ENCODE results near the gene ZCCHC18. TPM values are rescaled to one million over a fixed set of nuclear protein-coding genes. Genes with fewer than 3 reads are reported as not detected.
A peak's percentile ranks its signal among the peaks of the same experiment; 100 is the strongest.

The ZCCHC18 gene
- total and polyA plus RNA-seq, 5 donors from 2014 or later = 1.9 to 4.6 (median 4.3) TPM

GRCh38 chrX:104135677-104136076, 23.4 kb downstream of the ZCCHC18 start:
- H3K36me3 ChIP-seq (ENCODE audit: control insufficient read depth, insufficient read depth, low read length) = peaks cover 2% of the 10 kb centered on the region
- Mint-ChIP-seq H3K4me3 (no peak overlapping the region), H3K27ac (no peak overlapping the region), H3K9me3 (no peaks in the 10 kb centered on the region), H3K36me3 (no peaks in the 10 kb centered on the region), H3K4me1 (peaks cover 0 to 23% (median 17%) of the 10 kb centered on the region in 4 donors), H3K27me3 (no peaks in the 10 kb centered on the region)
- DNase-seq (no peak), ATAC-seq (ENCODE audit: low read depth in 2 of 2) (no peak)
- H3K27ac ChIP-seq (ENCODE audit: insufficient read depth, low read length, poor library complexity, severe bottlenecking) = no peak overlapping the region
- H3K9me3 ChIP-seq (ENCODE audit: control insufficient read depth in 2 of 2, low read length in 2 of 2) = no peaks in the 10 kb centered on the region
- peaks cover 8% of the 10 kb centered on the region for H3K4me1 ChIP-seq (ENCODE audit: control insufficient read depth, insufficient read depth, low read length, poor library complexity, severe bottlenecking)
- H3K4me3 ChIP-seq (ENCODE audit: low read depth, low read length) = no peak overlapping the region
- H3K27me3 ChIP-seq (ENCODE audit: control insufficient read depth, insufficient read depth, low read length) = no peaks in the 10 kb centered on the region

- Mint-ChIP-seq H3K27me3 (no peaks in the 10 kb centered on the region), H3K27ac (no peak overlapping the region)
Observed at GRCh38 chrX:104136241-104137019, 24.1 kb downstream of the ZCCHC18 start.

GRCh38 chrX:104137496-104137895, 25.2 kb downstream of the ZCCHC18 start:
- Mint-ChIP-seq H3K27ac (peak overlapping the region in 1 of 3 donors; percentile 26), H3K27me3 (no peaks in the 10 kb centered on the region), H3K4me3 (no peak overlapping the region), H3K9me3 (no peaks in the 10 kb centered on the region), H3K36me3 (no peaks in the 10 kb centered on the region), H3K4me1 (peaks cover 0 to 30% (median 19%) of the 10 kb centered on the region in 4 donors)
- no peak overlapping the region for H3K4me3 ChIP-seq (ENCODE audit: low read depth, low read length)
- DNase-seq (peak in 1 of 3 donors; percentile 22), ATAC-seq (ENCODE audit: low read depth in 2 of 2) (peak in 1 of 2 donors; percentile 46)
- no peaks in the 10 kb centered on the region for H3K36me3 ChIP-seq (ENCODE audit: control insufficient read depth, insufficient read depth, low read length)
- H3K27me3 ChIP-seq (ENCODE audit: control insufficient read depth, insufficient read depth, low read length) = no peaks in the 10 kb centered on the region
- no peak overlapping the region for H3K27ac ChIP-seq (ENCODE audit: insufficient read depth, low read length, poor library complexity, severe bottlenecking)
- H3K9me3 ChIP-seq (ENCODE audit: control insufficient read depth in 2 of 2, low read length in 2 of 2) = no peaks in the 10 kb centered on the region
- peaks cover 8% of the 10 kb centered on the region for H3K4me1 ChIP-seq (ENCODE audit: control insufficient read depth, insufficient read depth, low read length, poor library complexity, severe bottlenecking)

More at GRCh38 chrX:104136241-104137019, 24.1 kb downstream of the ZCCHC18 start:
- H3K4me3 ChIP-seq (ENCODE audit: low read depth, low read length) = peak overlapping the region; percentile 37
- no peaks in the 10 kb centered on the region for H3K36me3 Mint-ChIP-seq
- H3K9me3 ChIP-seq (ENCODE audit: control insufficient read depth in 2 of 2, low read length in 2 of 2) = no peaks in the 10 kb centered on the region
- no peak overlapping the region for H3K27ac ChIP-seq (ENCODE audit: insufficient read depth, low read length, poor library complexity, severe bottlenecking)
- H3K9me3 Mint-ChIP-seq = no peaks in the 10 kb centered on the region
- H3K36me3 ChIP-seq (ENCODE audit: control insufficient read depth, insufficient read depth, low read length) = no peaks in the 10 kb centered on the region
- H3K4me1 Mint-ChIP-seq = peaks cover 0 to 26% (median 17%) of the 10 kb centered on the region in 4 donors
- peaks cover 8% of the 10 kb centered on the region for H3K4me1 ChIP-seq (ENCODE audit: control insufficient read depth, insufficient read depth, low read length, poor library complexity, severe bottlenecking)
- no peaks in the 10 kb centered on the region for H3K27me3 ChIP-seq (ENCODE audit: control insufficient read depth, insufficient read depth, low read length)
- H3K4me3 Mint-ChIP-seq = no peak overlapping the region
- ATAC-seq (ENCODE audit: low read depth in 2 of 2) (peak; percentile 50 to 59), DNase-seq (peak; percentile 48 to 80 (median 62))

GRCh38 chrX:104141087-104141760, 28.9 kb downstream of the ZCCHC18 start:
- H3K27ac ChIP-seq (ENCODE audit: insufficient read depth, low read length, poor library complexity, severe bottlenecking) = no peak overlapping the region
- peaks cover 1% of the 10 kb centered on the region for H3K4me1 ChIP-seq (ENCODE audit: control insufficient read depth, insufficient read depth, low read length, poor library complexity, severe bottlenecking)
- H3K27me3 ChIP-seq (ENCODE audit: control insufficient read depth, insufficient read depth, low read length) = no peaks in the 10 kb centered on the region
- Mint-ChIP-seq H3K9me3 (no peaks in the 10 kb centered on the region), H3K36me3 (peaks cover 5% of the 10 kb centered on the region), H3K27me3 (no peaks in the 10 kb centered on the region), H3K4me1 (peaks cover 0 to 26% (median 10%) of the 10 kb centered on the region in 4 donors), H3K27ac (peak overlapping the region in 2 of 3 donors; percentile 32 to 74), H3K4me3 (no peak overlapping the region)
- ATAC-seq (ENCODE audit: low read depth in 2 of 2) (no peak), DNase-seq (no peak)
- H3K9me3 ChIP-seq (ENCODE audit: control insufficient read depth in 2 of 2, low read length in 2 of 2) = no peaks in the 10 kb centered on the region
- H3K36me3 ChIP-seq (ENCODE audit: control insufficient read depth, insufficient read depth, low read length) = no peaks in the 10 kb centered on the region
- H3K4me3 ChIP-seq (ENCODE audit: low read depth, low read length) = no peak overlapping the region

GRCh38 chrX:104151037-104151436, 38.7 kb downstream of the ZCCHC18 start:
- ATAC-seq (ENCODE audit: low read depth in 2 of 2) (no peak), DNase-seq (no peak)
- Mint-ChIP-seq H3K27ac (no peak overlapping the region), H3K36me3 (no peaks in the 10 kb centered on the region), H3K9me3 (peaks cover 0 to 2% (median 0%) of the 10 kb centered on the region in 7 donors), H3K4me1 (peaks cover 5 to 21% (median 9%) of the 10 kb centered on the region in 4 donors), H3K4me3 (no peak overlapping the region), H3K27me3 (no peaks in the 10 kb centered on the region)
- Histone ChIP-seq H3K4me1 (ENCODE audit: control insufficient read depth, insufficient read depth, low read length, poor library complexity, severe bottlenecking) (peaks cover 8% of the 10 kb centered on the region), H3K4me3 (ENCODE audit: low read depth, low read length) (no peak overlapping the region), H3K36me3 (ENCODE audit: control insufficient read depth, insufficient read depth, low read length) (no peaks in the 10 kb centered on the region), H3K27me3 (ENCODE audit: control insufficient read depth, insufficient read depth, low read length) (no peaks in the 10 kb centered on the region), H3K9me3 (ENCODE audit: control insufficient read depth in 2 of 2, low read length in 2 of 2) (no peaks in the 10 kb centered on the region), H3K27ac (ENCODE audit: insufficient read depth, low read length, poor library complexity, severe bottlenecking) (no peak overlapping the region)

- Mint-ChIP-seq H3K9me3 (no peaks in the 10 kb centered on the region), H3K36me3 (peaks cover 4% of the 10 kb centered on the region), H3K4me3 (peak within 1 kb of the TSS; percentile 90 to 100 (median 98)), H3K4me1 (peaks cover 7 to 33% (median 11%) of the 10 kb centered on the region in 4 donors), H3K27me3 (no peaks in the 10 kb centered on the region), H3K27ac (peak within 1 kb of the TSS; percentile 98 to 100 (median 100))
- H3K27me3 ChIP-seq (ENCODE audit: control insufficient read depth, insufficient read depth, low read length) = no peaks in the 10 kb centered on the region
- H3K27ac ChIP-seq (ENCODE audit: insufficient read depth, low read length, poor library complexity, severe bottlenecking) = peak within 1 kb of the TSS; percentile 92
- DNase-seq (peak; percentile 67 to 90 (median 81)), ATAC-seq (ENCODE audit: low read depth in 2 of 2) (peak; percentile 84 to 86)
- H3K9me3 ChIP-seq (ENCODE audit: control insufficient read depth in 2 of 2, low read length in 2 of 2) = no peaks in the 10 kb centered on the region
- H3K36me3 ChIP-seq (ENCODE audit: control insufficient read depth, insufficient read depth, low read length) = no peaks in the 10 kb centered on the region
- H3K4me1 ChIP-seq (ENCODE audit: control insufficient read depth, insufficient read depth, low read length, poor library complexity, severe bottlenecking) = peaks cover 10% of the 10 kb centered on the region
- peak within 1 kb of the TSS; percentile 93 for H3K4me3 ChIP-seq (ENCODE audit: low read depth, low read length)
Observed at GRCh38 chrX:104156630-104157529, 44.6 kb downstream of the ZCCHC18 start, which contains the start of gene SLC25A53. Gene SLC25A53, minus strand, starts transcription at chrX:104157009. Its CDS starts 51,752 bp downstream, at chrX:104105257.

Measured in CD4-positive, CD25-positive, alpha-beta regulatory T cell (primary cell).